Endothelial cell of umbilical vein (primary cell): ENCODE results near the gene WDR41. TPM values are rescaled to one million over a fixed set of nuclear protein-coding genes. Genes with fewer than 3 reads are reported as not detected.

Source experiments
- BruUV-seq: library from RNA; stranded (reverse); fragments of 400-500 nt; replicated peaks from 2 replicates; lab custom pipeline; 2021; lab: Mats Ljungman, UMichigan
- CTCF ChIA-PET: fragments of 300-600, 350-600 bp; sonication (Branson Sonifier 250); formaldehyde crosslinking; loops from one replicate; lab custom pipeline; 2021; ENCODE audit warnings: antibody characterized with exemption, inconsistent platforms; lab: Charles Lee
- POLR2A ChIA-PET: fragments of 300-600, 350-600 bp; sonication (Branson Sonifier 250); formaldehyde crosslinking; loops from one replicate; lab custom pipeline; 2021; ENCODE audit warnings: antibody characterized with exemption, inconsistent platforms; lab: Charles Lee
- DNase-seq: peaks from one replicate; pipeline ENCODE4 v3.0.0-alpha.2; 2011; ENCODE audit warnings: low read depth, low spot score
- FAIRE-seq: peaks from 2 replicates; lab custom pipeline; 2011; peaks lifted over from hg19 to GRCh38; lab: Jason Lieb, UNC
- H2AFZ ChIP-seq: 2 replicates; pipeline ENCODE4 v1.6.0; 2012; ENCODE audit warnings: low read depth, low read length, control low read depth, inconsistent platforms
- H3K27ac ChIP-seq: 2 replicates; pipeline ENCODE4 v1.5.1; 2011; ENCODE audit warnings: low read depth, mild to moderate bottlenecking, control low read depth, low read length, moderate library complexity; ENCODE audit not compliant: insufficient read depth
- H3K27me3 ChIP-seq, 2 experiments: 2 replicates each; pipeline versions ENCODE4 v1.6.0 to v1.6.1; 2011; ENCODE audit warnings: low read length in 2 of 2, mixed read lengths in 1 of 2; ENCODE audit not compliant: control insufficient read depth in 2 of 2, insufficient read depth in 2 of 2
- H3K36me3 ChIP-seq, 2 experiments: 2 replicates in 1 of 2; 3 replicates in 1 of 2; pipeline ENCODE4 v1.5.1; 2011; ENCODE audit warnings: low read length in 2 of 2, mild to moderate bottlenecking in 1 of 2, moderate library complexity in 1 of 2; ENCODE audit not compliant: control insufficient read depth in 2 of 2, insufficient read depth in 2 of 2; ENCODE audit errors: extremely low read depth in 1 of 2
- H3K4me1 ChIP-seq: 3 replicates; pipeline ENCODE4 v1.5.1; 2011; ENCODE audit warnings: mild to moderate bottlenecking, low read length; ENCODE audit not compliant: control insufficient read depth, insufficient read depth; ENCODE audit errors: extremely low read depth
- H3K4me2 ChIP-seq: 2 replicates; pipeline ENCODE4 v1.6.1; 2011; ENCODE audit warnings: low read length, control low read depth, mixed read lengths; ENCODE audit not compliant: insufficient read depth
- H3K4me3 ChIP-seq, 3 experiments: fragments of 200-600 bp in 1 of 3; sonication (generic), shearing (Covaris generic) in 1 of 3; replicated peaks in 1 of 3; 2 replicates each; pipeline ENCODE4 v1.5.1; 2011 to 2016; ENCODE audit warnings: control low read depth in 3 of 3, low read length in 3 of 3, mild to moderate bottlenecking in 2 of 3, inconsistent platforms in 1 of 3, low read depth in 1 of 3, moderate library complexity in 1 of 3; ENCODE audit not compliant: insufficient read depth in 1 of 3
- H3K79me2 ChIP-seq: 2 replicates; pipeline ENCODE4 v1.6.0; 2012; ENCODE audit warnings: low read length, inconsistent platforms; ENCODE audit not compliant: control insufficient read depth, insufficient read depth
- H3K9ac ChIP-seq: replicated peaks from 2 replicates; pipeline ENCODE3; 2011; ENCODE audit warnings: low read length, control low read depth; ENCODE audit not compliant: insufficient read depth; ENCODE audit errors: extremely low read depth
- H3K9me1 ChIP-seq: replicated peaks from 3 replicates; pipeline ENCODE4 v1.6.0; 2011; ENCODE audit warnings: mild to moderate bottlenecking, low read length; ENCODE audit not compliant: control insufficient read depth, insufficient read depth; ENCODE audit errors: extremely low read depth
- H3K9me3 ChIP-seq: replicated peaks from 2 replicates; pipeline ENCODE4 v1.5.1; 2012; ENCODE audit warnings: low read length, inconsistent platforms; ENCODE audit not compliant: control insufficient read depth, insufficient read depth
- H4K20me1 ChIP-seq: replicated peaks from 2 replicates; pipeline ENCODE3; 2011; ENCODE audit warnings: mild to moderate bottlenecking, low read length; ENCODE audit not compliant: control insufficient read depth, insufficient read depth; ENCODE audit errors: extremely low read depth
- CTCF ChIP-seq, 2 donors: IDR thresholded peaks; 1 replicate in 1 of 2; 2 replicates in 1 of 2; pipeline ENCODE4 v1.5.1; 2011; ENCODE audit warnings: low read length in 2 of 2, mild to moderate bottlenecking in 2 of 2, moderate library complexity in 2 of 2, control low read depth in 1 of 2, inconsistent platforms in 1 of 2, low read depth in 1 of 2; ENCODE audit not compliant: insufficient read depth in 1 of 2; ENCODE audit errors: extremely low read depth in 1 of 2
- EZH2 ChIP-seq: IDR thresholded peaks from 2 replicates; pipeline ENCODE4 v1.6.1; 2012; ENCODE audit warnings: borderline replicate concordance, low read depth, mild to moderate bottlenecking, moderate library complexity, low read length, inconsistent platforms; ENCODE audit not compliant: severe bottlenecking
- FOS ChIP-seq: IDR thresholded peaks from 2 replicates; pipeline ENCODE4 v1.6.1; 2011; ENCODE audit warnings: mild to moderate bottlenecking, low read length, moderate library complexity, borderline replicate concordance; ENCODE audit not compliant: insufficient read depth
- GATA2 ChIP-seq: IDR thresholded peaks from 2 replicates; pipeline ENCODE4 v1.7.0; 2011; ENCODE audit warnings: low read depth, mild to moderate bottlenecking, moderate library complexity, mixed read lengths, low read length; ENCODE audit not compliant: insufficient read length, insufficient read depth
- JUN ChIP-seq: IDR thresholded peaks from 2 replicates; pipeline ENCODE4 v1.6.1; 2011; ENCODE audit warnings: borderline replicate concordance, low read depth; ENCODE audit not compliant: insufficient read length, insufficient read depth
- MAX ChIP-seq: IDR thresholded peaks from 2 replicates; pipeline ENCODE4 v1.6.1; 2011; ENCODE audit not compliant: insufficient read depth, insufficient read length
- MYC ChIP-seq: IDR thresholded peaks from one replicate; pipeline ENCODE4 v1.6.1; 2011; ENCODE audit warnings: mild to moderate bottlenecking, low read depth, low read length
- POLR2A ChIP-seq: IDR thresholded peaks from 2 replicates; pipeline ENCODE4 v1.6.1; 2012; ENCODE audit warnings: low read depth, mild to moderate bottlenecking, control low read depth, low read length
- POLR2AphosphoS5 ChIP-seq: IDR thresholded peaks from 2 replicates; pipeline ENCODE4 v1.6.1; 2012; ENCODE audit warnings: low read depth, mild to moderate bottlenecking, control low read depth, low read length, moderate library complexity; ENCODE audit not compliant: insufficient read depth
- dilution Hi-C: fragments of 300-500 bp; cut with MboI; formaldehyde crosslinking; loops from one replicate; pipeline ENCODE4 v1.15.0; 2019; ENCODE audit warnings: low sequenced_read_pairs; ENCODE audit not compliant: extremely low pct_ligation_motif_present
- intact Hi-C: fragments of 100-400 bp; cut with micrococcal nuclease; formaldehyde crosslinking; loops from one replicate; pipeline ENCODE4 v1.10.0; 2022
- polyA plus RNA-seq, 4 experiments: library from polyadenylated mRNA; depleted of rRNA in 3 of 4; stranded (reverse) in 3 of 4; unstranded in 1 of 4; fragments of >200 nt; gene quantifications; 2 replicates each; pipeline versions ENCODE4 v1.2.1 to v1.2.3, GENCODE V29; 2011 to 2012; ENCODE audit warnings: missing spikeins in 1 of 4
- total RNA-seq: library from RNA; stranded (reverse); gene quantifications from 2 replicates; pipeline ENCODE4 v1.2.3, GENCODE V29; 2021

Gene WDR41
- total and polyA plus RNA-seq, 2 donors (not counting 3 experiments of a cell fraction or from before 2014, with no cell fraction given) = 10.2 to 33.6 TPM

- no peak for FAIRE-seq
- H3K79me2 ChIP-seq = no peaks in the 10 kb centered on the region
- H3K36me3 ChIP-seq = no peaks in the 10 kb centered on the region
- DNase-seq = no peak
- no peaks in the 10 kb centered on the region for H4K20me1 ChIP-seq
- ChIA-PET CTCF (no interaction called here), POLR2A (no interaction called here)
- no peak overlapping the region for H2AFZ ChIP-seq
- no peaks in the 10 kb centered on the region for H3K4me1 ChIP-seq
- peaks cover 9 to 44% of the 10 kb centered on the region in 2 experiments for H3K27me3 ChIP-seq
- no peak overlapping the region for H3K27ac ChIP-seq
- no peak overlapping the region for H3K9ac ChIP-seq
- intact Hi-C loops (no loop called here), dilution Hi-C loops (no loop called here)
- TF ChIP-seq EZH2 (no peak), MYC (no peak), CTCF (IDR thresholded peaks at IDR 0.05; ENCODE audit: extremely low read depth in 1 of 2, insufficient read depth in 1 of 2, low read depth in 1 of 2, low read length in 2 of 2) (no peak), FOS (no peak), MAX (no peak), JUN (no peak), POLR2AphosphoS5 (no peak), GATA2 (no peak), POLR2A (no peak)
- H3K9me3 ChIP-seq = no peaks in the 10 kb centered on the region
- no peak overlapping the region for H3K4me3 ChIP-seq
- no TSS peak for BruUV-seq
- no peak overlapping the region for H3K4me2 ChIP-seq
- H3K9me1 ChIP-seq = no peaks in the 10 kb centered on the region
Observed at GRCh38 chr5:77531297-77531696, 39.2 kb upstream of the WDR41 start.
